Smooth muscle cell (in vitro differentiated cells): ENCODE data around the gene DCST1. TPM values are rescaled to one million over a fixed set of nuclear protein-coding genes. Genes with fewer than 3 reads are reported as not detected.

Experiments used
- DNase-seq: peaks from one replicate; lab custom pipeline; 2025; ENCODE audit not compliant: unreplicated experiment; lab: John Stamatoyannopoulos, UW
- H2AFZ ChIP-seq: fragments of 200-600 bp; sonication (generic); 2 replicates; pipeline ENCODE4 v1.6.0; 2016; ENCODE audit warnings: antibody characterized with exemption, low read depth, mild to moderate bottlenecking
- H3F3A ChIP-seq: fragments of 200-600 bp; sonication (generic); 2 replicates; pipeline ENCODE4 v1.6.0; 2017; ENCODE audit warnings: antibody characterized with exemption, low read depth
- H3K27ac ChIP-seq: fragments of 200-600 bp; sonication (generic); 2 replicates; pipeline ENCODE4 v1.5.1; 2016; ENCODE audit warnings: low read depth, mild to moderate bottlenecking
- H3K27me3 ChIP-seq: fragments of 200-600 bp; sonication (generic); 2 replicates; pipeline ENCODE4 v1.6.1; 2016; ENCODE audit warnings: low read depth, mild to moderate bottlenecking
- H3K36me3 ChIP-seq: fragments of 200-600 bp; sonication (generic); 2 replicates; pipeline ENCODE4 v1.5.1; 2016; ENCODE audit warnings: low read depth
- H3K4me1 ChIP-seq: fragments of 200-600 bp; sonication (generic); 2 replicates; pipeline ENCODE4 v1.5.1; 2016; ENCODE audit warnings: low read depth
- H3K4me2 ChIP-seq: fragments of 200-600 bp; sonication (generic); 2 replicates; pipeline ENCODE4 v1.6.0; 2016; ENCODE audit warnings: mild to moderate bottlenecking
- H3K4me3 ChIP-seq: fragments of 200-600 bp; sonication (generic); 2 replicates; pipeline ENCODE4 v1.5.1; 2016; ENCODE audit warnings: mild to moderate bottlenecking
- H3K79me2 ChIP-seq: fragments of 200-600 bp; sonication (generic); 2 replicates; pipeline ENCODE4 v1.6.0; 2016; ENCODE audit warnings: low read depth, mild to moderate bottlenecking
- H3K9ac ChIP-seq: fragments of 200-600 bp; sonication (generic); 2 replicates; pipeline ENCODE4 v1.6.0; 2016; ENCODE audit warnings: low read depth
- H3K9me3 ChIP-seq: fragments of 200-600 bp; sonication (generic); replicated peaks from 2 replicates; pipeline ENCODE4 v1.5.1; 2016; ENCODE audit warnings: low read depth
- H4K20me1 ChIP-seq: fragments of 200-600 bp; sonication (generic); 2 replicates; pipeline ENCODE4 v1.6.0; 2016; ENCODE audit warnings: low read depth
- WGBS: methylation state at CpG from one replicate; pipeline ENCODE4 v1.1.7; 2016; ENCODE audit warnings: low lambda C conversion rate; 5-methylcytosine and 5-hydroxymethylcytosine counted together
- polyA plus RNA-seq: library from polyadenylated mRNA; unstranded; fragments of >200 nt; fragmentation: Nextera tagmentation; extraction: Ambion mirVana; gene quantifications from 2 replicates; pipeline ENCODE4 v1.2.1, GENCODE V29; 2016
- total RNA-seq: library from RNA; depleted of rRNA; stranded (reverse); fragments of >200 nt; gene quantifications from 2 replicates; pipeline ENCODE4 v1.2.3, GENCODE V29; 2014
- TF ChIP-seq, protein P1 (sequence below): fragments of 200-600 bp; sonication (generic); IDR thresholded peaks from 2 replicates; pipeline ENCODE4 v1.5.1; 2017; ENCODE audit warnings: borderline replicate concordance, mild to moderate bottlenecking, antibody characterized with exemption; ENCODE audit not compliant: insufficient read depth, poor library complexity, severe bottlenecking

Gene DCST1
- total and polyA plus RNA-seq, 2 experiments from 2014 or later = not detected

DNA sequence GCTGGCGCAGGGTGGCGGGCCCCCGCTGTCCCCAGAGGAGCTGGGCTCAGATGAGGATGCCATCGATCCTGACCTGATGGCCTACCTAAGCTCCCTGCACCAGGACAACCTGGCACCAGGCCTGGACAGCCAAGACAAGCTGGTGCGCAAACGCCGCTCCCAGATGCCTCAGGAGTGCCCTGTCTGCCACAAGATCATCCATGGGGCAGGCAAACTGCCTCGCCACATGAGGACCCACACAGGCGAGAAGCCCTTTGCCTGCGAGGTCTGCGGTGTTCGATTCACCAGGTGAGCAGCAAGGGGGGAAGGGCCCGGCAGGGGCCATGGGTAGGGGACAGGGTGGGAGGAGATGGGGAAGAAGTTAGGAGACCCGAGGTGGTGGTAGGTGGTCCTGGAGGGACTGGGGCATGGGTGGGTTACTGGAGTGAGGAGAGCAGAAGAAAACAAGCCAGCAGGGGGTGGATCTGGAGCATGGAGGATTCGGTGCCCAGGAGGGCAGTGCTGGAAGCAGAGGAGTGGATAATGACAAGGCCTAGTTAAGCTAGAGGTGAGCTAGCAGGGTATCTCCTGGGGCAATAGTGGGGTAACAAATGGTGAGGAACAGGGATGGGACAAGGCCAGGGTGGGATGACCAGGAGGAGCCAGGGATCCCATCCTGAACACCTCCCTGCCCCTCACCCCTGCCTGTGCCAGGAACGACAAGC lies 17.9 kb upstream of the DCST1 start:
- Histone ChIP-seq H3K9ac (no peak overlapping the region), H3K79me2 (no peaks in the 10 kb centered on the region), H4K20me1 (peaks cover 27% of the 10 kb centered on the region), H3K9me3 (no peaks in the 10 kb centered on the region), H3K27me3 (no peaks in the 10 kb centered on the region), H3F3A (peaks cover 3% of the 10 kb centered on the region), H3K27ac (no peak overlapping the region), H3K4me3 (no peak overlapping the region), H2AFZ (no peak overlapping the region), H3K4me2 (no peak overlapping the region), H3K36me3 (no peaks in the 10 kb centered on the region), H3K4me1 (peaks cover 25% of the 10 kb centered on the region)
- TF ChIP-seq, protein P1, sequence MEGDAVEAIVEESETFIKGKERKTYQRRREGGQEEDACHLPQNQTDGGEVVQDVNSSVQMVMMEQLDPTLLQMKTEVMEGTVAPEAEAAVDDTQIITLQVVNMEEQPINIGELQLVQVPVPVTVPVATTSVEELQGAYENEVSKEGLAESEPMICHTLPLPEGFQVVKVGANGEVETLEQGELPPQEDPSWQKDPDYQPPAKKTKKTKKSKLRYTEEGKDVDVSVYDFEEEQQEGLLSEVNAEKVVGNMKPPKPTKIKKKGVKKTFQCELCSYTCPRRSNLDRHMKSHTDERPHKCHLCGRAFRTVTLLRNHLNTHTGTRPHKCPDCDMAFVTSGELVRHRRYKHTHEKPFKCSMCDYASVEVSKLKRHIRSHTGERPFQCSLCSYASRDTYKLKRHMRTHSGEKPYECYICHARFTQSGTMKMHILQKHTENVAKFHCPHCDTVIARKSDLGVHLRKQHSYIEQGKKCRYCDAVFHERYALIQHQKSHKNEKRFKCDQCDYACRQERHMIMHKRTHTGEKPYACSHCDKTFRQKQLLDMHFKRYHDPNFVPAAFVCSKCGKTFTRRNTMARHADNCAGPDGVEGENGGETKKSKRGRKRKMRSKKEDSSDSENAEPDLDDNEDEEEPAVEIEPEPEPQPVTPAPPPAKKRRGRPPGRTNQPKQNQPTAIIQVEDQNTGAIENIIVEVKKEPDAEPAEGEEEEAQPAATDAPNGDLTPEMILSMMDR = no peak
- 94% methylated on average over 16 of the region's 16 CpGs for WGBS
- DNase-seq = no peak

DNA sequence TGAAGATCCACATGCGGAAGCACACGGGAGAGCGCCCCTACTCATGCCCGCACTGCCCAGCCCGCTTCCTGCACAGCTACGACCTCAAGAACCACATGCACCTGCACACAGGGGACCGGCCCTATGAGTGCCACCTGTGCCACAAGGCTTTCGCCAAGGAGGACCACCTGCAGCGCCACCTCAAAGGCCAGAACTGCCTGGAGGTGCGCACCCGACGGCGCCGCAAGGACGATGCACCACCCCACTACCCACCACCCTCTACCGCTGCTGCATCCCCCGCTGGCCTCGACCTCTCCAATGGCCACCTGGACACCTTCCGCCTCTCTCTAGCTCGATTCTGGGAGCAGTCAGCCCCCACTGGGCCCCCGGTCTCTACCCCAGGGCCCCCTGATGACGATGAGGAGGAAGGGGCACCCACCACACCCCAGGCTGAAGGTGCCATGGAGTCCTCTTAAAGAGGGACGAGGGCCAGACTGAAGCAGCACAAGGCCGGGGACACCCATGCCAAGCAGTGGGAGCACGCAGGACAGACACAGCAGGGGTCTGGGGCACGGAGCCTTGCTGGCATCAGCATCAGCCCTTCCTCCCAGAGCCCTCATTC lies 17.3 kb upstream of the DCST1 start:
- no peaks in the 10 kb centered on the region for H3K27me3 ChIP-seq
- TF ChIP-seq, protein P1 = no peak
- WGBS = 98% methylated on average over 26 of the region's 26 CpGs
- H3K4me2 ChIP-seq = no peak overlapping the region
- H3K4me1 ChIP-seq = peaks cover 18% of the 10 kb centered on the region
- no peaks in the 10 kb centered on the region for H3K9me3 ChIP-seq
- H3F3A ChIP-seq = peaks cover 3% of the 10 kb centered on the region
- DNase-seq = no peak
- no peak overlapping the region for H2AFZ ChIP-seq
- H3K79me2 ChIP-seq = no peaks in the 10 kb centered on the region
- H3K27ac ChIP-seq = peak overlapping the region; percentile 75
- H3K36me3 ChIP-seq = no peaks in the 10 kb centered on the region
- H3K4me3 ChIP-seq = no peak overlapping the region
- peaks cover 21% of the 10 kb centered on the region for H4K20me1 ChIP-seq
- no peak overlapping the region for H3K9ac ChIP-seq

DNA sequence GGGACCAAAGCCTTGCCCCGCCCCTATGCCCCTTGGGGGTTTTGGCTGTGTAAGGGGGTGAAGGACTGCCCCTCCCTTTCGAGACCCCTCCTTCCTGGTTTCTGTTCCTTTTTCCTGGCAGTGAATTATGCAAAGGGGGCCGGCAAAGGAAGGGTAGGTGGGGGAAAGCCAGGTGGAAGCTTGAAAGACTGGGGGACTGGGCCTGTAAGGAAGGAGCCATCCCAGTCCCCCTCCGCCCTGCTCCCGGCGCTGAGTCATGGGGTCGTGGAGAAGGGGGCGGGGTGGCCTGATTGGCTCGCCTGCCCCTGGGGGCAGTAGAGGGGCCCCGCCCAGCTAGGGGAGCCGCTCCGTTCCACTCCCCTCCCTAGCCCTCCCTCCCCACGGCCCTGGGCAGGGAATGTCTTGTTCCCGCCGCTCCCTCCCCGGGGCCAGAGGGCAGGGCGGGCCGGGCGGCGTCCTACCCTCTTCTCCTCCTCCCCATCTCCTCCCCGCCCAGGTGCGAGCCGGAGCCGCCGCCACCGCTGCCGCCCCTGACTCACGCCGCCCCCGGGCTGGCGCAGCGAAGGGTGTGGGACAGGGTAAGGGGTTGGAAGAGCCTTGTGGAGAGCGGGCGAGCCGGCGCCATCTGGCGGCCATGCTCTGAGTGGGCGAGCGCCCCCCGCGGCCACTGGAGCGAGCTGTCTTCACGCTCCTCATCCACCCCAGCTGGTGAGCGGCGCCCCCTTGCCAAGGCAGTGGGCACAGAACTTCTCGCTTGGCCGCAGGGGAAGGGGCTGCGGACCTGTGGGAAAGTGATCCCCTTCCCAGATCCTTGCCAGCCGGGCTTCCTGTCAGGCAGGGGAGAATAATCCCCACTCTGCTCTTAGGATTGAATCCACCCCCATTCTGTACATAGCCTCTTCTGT lies 16.3 kb upstream of the DCST1 start:
- TF ChIP-seq, protein P1 = peak; percentile 98
- H3K9ac ChIP-seq = peak overlapping the region; percentile 25

More for the DNA sequence above, 16.3 kb upstream of the DCST1 start:
- DNase-seq = peak; percentile 84
- WGBS = 11% methylated on average over 16 of the region's 49 CpGs
- Histone ChIP-seq H3K4me3 (peak overlapping the region; percentile 47), H3K79me2 (no peaks in the 10 kb centered on the region), H2AFZ (no peak overlapping the region), H3K27ac (peak overlapping the region; percentile 75), H3F3A (peaks cover 3% of the 10 kb centered on the region), H3K9me3 (no peaks in the 10 kb centered on the region), H3K27me3 (no peaks in the 10 kb centered on the region), H3K36me3 (no peaks in the 10 kb centered on the region), H3K4me1 (peaks cover 11% of the 10 kb centered on the region), H4K20me1 (peaks cover 11% of the 10 kb centered on the region), H3K4me2 (peak overlapping the region; percentile 83)
